Fibroblast of skin of scalp (primary cell): ENCODE data around the gene RSAD2.
A peak's percentile ranks its signal among the peaks of the same experiment; 100 is the strongest.
"Not testable (repeated sequence)": the region's sequence is repeated elsewhere in the genome, so short reads cannot be mapped to it uniquely, and the experiment has no call there.

ENCODE experiments used
- DNase-seq: peaks from one replicate; pipeline ENCODE4 v3.0.0-alpha.2; 2013

Gene RSAD2

DNA sequence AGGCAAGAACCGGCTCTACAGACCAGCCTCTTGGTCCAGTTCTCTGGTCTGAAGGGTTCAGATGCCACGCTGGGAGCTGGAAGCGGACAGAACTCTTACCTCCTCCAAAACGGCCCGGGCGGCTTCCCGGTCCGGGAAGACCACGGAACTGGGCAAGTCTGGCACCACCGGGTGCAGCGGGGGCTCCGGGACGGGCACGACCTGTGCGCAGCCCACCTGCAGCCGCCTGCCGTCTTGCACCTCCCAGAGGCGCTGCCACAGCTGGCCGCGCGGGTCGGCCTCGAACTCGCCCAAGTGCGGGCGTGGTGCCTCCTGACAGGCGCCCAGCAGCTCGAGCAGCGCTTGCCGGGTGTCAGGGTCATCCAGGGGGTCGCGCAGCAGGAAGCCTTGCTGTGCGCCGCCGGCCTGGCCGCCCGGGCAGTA, 12.6 kb upstream of the RSAD2 start:
- DNase-seq, result no peak

DNA sequence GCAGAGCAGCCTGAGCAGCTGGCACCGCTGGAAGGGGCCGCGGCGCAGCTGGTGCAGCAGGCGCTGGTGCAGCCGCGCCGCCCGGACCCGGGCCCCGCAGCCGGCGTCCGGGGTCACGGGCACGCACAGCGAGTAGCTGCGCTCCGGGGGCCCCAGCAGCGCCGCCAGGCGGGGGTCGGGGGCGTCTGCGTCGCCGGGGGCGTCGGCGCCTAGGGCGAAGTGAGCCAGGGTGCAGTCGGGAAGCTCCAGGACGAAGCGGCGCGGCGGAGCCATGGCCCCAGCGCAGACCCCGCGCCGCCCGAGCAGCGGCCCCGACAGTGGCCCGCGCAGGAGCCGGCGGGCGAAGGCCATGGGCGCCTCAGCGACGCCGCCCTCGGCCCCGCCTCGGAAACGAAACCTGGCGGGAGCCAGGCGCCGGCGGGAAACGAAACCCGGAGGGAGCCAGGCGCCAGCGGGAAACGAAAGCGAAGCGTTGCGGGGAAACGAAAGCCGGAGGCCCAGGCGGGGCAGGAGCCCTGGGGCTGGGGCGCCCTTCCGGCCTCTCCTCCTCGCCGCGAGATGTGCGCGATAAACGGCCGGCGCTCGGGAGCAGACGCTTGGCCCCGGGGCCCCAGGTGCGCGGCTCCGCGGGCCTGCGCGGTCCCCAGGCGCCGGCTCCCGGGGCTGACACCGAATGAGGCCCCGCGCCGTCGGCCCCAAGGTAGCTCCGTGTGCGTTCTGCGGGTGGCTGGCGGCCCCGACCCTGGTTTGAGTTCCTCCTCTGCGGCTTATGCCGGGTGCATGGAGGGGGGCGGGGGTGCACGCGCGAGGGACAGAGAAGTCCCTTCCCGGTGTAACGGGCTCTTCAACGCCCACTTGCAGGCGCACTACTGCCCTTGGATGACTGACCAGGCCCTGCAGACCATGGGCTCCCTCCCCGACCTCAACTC, 12.0 kb upstream of the RSAD2 start, which contains the start of gene CMPK2:
TSS of gene CMPK2 (minus strand) at position 562 of the 929 bp plus-strand sequence. CDS start at position 351, 211 bp downstream.
- peak; percentile 51 for DNase-seq

DNA sequence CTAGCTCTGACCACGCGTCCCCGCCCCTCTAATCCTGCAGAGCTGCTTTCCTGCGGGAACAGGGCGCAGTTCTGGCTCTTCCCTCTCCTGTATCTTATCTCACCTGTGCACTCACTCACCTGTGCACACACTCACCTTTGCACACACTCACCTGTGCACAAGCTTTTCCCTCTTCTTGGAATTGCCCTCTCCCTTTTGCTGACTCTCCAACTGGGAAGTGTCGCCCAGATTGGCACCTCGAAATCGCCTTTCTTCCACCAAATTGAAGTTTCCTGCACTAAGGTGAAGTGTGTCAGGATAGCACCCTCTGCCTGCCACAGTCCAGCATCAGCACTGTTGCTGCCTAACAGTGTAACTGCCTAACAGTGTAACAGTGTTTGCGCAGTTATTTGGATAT, 11.3 kb upstream of the RSAD2 start:
- peak; percentile 22 for DNase-seq

DNA sequence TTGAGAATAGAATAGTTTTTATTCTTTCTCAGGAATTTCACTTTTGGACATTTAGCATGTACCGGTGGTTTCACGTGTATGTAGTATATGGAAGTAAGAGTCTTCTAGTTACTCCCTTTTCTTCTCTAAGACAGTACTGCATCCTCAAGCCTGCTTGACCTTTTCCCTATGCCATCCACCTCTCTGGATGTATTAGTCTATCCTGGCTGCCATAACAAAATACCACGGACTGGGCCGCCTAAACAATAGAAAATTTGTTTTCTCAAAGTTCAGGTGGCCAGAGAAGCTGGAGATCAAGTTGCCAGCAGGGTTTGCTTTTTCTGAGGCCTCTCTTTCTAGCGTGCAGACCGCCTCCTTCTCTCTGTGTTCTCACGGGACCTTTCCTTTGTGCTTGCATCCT, 10.6 kb upstream of the RSAD2 start:
- no peak for DNase-seq

DNA sequence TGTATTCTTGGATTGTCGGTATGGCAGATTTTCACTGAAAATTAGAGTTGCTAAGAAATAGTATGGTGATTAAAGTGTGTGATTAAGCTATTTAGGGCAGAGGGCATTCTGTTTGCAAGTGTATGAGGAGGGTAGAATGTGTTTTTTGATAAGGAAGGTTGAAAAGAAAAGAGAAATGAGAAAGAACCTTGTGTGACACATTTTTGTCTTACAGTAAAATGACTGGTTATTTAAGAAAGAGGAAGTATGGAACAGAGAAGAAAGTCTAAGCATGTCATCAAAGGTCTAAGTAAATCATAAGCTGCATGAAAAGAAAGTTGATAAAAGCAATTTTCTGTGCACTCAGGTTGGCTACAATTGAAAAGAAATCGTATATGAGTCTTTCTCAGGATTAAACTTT, 5.2 kb upstream of the RSAD2 start:
- DNase-seq, result no peak

DNA sequence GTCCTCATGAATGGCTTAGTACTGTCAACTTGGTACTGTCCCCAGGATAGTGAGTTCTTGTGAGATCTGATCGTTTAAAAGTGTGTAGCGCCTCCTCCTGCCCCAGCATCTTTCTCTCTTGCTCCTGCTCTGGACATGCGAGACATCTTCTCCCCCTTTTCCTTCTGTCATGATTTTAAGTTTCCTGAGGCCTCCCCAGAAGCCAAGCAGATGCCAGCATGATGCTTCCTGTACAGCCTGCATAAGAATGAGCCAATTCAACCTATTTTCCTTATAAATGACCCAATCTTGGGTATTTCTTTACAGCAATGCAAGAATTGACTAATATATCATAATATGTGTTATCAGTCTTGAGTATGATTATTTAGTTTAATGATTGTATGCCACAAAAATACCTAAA, 3.5 kb upstream of the RSAD2 start:
- DNase-seq, result no peak

DNA sequence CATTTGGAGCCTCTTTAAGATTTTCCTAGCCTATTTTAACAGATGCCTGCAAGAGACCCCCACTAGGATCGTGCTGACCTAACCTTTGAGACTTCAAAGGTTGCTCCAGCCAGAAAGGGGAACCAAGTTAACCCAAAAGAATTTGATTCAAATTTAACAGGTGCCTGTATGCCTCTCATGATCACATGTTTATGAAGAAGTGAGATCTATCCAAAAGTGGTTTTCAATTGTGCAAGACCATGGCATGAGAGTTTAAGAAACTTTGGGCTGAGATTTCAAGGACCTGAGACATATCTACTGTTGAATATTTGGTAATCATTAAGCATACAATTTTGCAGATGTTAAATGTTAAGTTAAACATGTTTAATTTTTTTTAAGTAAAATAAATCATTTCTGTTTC, 1.3 kb upstream of the RSAD2 start:
- no peak for DNase-seq

DNA sequence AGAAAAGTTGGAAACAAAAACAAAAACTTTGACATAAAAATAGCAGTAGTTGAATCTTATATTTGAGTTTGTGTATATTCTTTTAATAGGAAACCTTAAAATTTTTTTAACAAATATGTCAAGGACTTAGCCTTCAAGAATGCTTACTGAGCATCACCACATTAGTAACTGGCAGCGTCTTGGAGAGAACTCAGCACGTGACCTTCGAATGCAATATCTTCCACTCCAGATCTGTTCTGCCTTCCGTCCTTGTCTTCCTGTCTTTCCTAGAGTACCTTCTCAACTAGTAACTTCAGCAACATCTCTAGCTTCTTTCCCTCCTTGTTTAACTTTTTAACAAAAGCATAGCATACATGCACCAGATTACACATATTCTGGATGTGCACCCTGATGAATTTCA, 972 bp downstream of the RSAD2 start:
- no peak for DNase-seq

DNA sequence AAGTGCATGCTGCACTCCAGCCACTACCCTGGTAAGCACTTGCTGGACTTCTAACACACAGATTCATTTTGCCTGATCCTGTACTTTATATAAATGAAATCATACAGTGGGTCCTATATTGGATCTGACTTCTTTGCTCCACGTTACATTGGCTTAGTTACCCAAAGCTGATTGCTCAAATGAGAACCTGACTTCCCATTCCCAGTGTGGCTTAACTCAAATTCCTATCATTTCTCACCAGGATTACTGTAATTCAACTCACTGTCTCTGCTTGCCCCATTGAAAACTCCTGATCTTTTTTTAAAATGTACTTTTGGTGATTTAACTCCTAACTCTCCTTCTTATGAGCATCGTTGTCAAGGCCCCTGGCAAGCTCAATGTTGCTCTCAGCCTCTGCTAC, 1.4 kb downstream of the RSAD2 start:
- peak; percentile 16 for DNase-seq

DNA sequence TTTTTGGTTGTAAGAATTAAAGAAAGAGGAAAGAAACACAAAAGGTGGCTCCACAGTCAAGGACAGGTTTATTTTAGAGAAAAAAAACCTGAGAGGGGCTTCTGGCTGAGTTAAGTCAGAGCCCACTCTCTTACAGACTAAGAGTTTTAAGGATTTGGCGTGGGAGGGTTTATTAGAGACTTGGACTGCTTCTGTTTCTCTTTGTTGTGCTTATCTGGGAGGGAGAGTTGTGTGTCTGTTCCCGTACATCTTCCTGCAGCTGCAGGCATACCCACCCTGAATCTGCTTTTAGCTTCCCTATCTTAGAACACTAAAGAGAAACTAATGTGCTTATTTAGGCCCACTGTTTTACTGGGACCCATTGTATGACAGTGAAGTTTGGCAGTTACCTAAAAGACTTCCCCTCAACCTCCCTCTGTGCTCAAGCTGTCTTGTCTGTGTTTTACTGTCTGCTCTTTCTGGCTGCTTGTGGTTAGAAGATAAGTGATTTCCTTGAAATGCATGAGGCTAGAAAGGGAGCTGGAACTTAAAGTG, 2.7 kb downstream of the RSAD2 start:
- DNase-seq, result no peak

DNA sequence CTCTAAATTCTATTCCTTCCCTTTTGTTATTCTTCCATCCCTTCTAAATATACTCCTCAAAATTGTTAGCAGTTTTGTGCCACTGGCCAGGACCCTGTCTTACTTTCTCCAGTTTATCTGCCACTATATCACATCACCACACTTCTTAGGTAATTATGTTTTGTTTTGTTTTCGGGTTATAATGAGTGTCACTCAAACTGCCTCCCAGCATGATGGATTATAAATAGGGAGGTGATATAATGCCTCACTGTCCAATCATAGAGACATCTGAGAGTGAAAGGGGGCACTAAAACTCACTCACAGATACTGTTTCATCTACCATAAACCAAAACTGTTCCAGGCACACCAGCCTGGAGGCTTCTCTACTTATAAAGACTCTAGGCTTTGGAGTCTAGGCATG, 3.5 kb downstream of the RSAD2 start:
- no peak for DNase-seq

DNA sequence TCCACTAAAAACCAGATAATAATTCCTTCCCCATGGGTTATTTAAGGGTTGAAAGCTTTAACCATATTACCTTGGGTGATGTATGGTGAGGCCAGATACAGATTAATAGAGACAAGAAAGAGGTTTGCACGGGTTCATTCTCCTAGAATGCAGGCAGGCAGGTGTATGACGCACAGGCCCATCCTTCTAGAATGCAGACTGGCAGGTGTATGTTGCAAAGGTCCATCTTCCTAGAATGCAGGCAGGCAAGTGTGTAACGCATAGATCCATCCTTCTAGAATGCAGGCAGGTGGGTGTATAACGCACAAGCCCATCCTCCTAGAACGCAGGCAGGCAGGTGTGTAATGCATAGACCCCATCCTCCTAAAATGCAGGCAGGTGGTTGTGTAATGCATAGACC, 3.9 kb downstream of the RSAD2 start:
- no peak for DNase-seq

DNA sequence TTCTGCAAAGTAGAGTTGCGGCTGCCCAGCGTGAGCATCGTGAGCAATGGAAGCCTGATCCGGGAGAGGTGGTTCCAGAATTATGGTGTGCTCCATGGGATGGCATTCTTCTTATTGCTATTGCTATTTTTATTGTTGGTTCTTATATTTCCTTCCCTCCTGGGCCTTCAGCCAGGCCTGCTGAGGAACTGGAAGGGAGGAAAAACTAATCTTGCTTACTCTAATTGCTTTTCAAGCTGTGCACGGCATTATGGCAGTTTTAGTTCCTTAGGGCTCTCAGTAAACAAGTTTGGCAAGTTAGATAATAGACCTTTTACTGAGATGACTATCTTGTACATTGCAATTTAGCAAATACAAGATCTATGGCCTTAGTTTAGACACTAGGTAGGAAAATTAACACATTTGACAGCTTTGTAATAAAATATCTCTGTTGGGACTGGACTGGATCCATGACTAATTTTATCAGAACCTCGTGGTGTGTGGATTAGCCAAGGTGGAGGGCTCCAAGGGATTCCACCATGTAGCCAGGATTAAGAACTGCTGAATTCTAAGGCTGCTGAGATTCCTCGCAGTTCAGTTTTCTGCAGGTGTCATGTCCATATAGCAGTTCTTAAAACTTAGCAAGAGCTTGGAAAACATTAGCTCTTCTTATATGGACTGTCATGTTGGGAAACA, 6.0 kb downstream of the RSAD2 start:
- DNase-seq, result no peak

DNA sequence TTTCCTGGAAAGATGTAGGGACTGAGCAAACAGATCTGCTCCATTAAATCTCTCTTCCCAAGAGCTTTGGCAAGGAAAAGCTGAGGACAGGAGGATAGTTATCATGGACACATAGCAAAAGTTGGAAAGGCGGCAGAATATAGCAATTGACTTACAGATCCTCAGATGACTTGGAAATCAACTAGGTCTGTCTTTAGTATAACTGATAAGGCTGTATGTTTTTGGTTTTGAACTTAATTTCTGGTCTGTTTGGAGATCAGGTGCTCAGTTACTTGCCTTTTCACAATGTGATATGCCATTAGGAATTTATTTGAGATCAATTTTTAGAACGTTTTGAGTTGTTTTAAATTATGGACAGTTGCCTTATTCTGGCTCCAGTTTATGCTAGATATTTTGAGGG, 8.0 kb downstream of the RSAD2 start:
- DNase-seq, result no peak

DNA sequence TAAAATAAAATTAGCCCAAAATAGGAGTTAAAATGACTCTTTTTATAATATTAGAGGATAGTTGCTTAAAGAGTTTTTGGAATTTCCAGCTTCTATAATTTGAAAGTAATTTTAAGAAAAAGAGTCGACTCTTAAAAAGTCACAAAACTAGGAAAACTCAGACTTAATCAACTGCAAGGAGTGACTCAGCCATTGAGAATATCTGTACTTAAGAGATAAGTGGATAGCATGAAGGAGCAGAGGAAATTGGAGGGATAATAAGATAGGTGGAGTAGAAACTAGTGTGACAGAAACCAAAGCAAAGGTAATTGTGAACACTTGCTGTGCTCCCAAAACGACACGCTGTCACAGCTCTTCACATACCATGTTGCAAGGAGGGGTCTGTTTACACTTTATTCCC, 8.4 kb downstream of the RSAD2 start:
- DNase-seq, result no peak

DNA sequence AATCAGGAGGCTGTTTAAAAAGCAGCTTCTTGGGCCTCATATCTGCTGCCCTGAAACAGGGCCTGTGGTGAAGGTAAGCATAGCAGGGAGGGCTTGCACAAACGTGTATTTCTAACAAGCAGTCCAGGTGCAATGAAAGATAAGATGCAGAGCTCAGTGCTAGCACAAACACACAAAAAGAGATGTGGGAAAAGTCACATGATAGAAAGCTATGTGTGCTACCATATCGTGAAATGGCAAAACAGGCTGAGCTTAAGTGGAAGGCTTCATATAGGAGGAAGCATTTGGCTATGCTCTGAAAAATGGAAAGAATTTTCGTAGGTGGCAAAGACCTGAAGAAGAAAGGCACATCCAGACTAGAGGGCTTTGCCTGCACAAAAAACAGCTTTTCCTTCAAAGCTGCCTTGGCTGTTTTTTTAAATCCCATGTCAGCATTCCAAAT, 10.2 kb downstream of the RSAD2 start:
- no peak for DNase-seq

DNA sequence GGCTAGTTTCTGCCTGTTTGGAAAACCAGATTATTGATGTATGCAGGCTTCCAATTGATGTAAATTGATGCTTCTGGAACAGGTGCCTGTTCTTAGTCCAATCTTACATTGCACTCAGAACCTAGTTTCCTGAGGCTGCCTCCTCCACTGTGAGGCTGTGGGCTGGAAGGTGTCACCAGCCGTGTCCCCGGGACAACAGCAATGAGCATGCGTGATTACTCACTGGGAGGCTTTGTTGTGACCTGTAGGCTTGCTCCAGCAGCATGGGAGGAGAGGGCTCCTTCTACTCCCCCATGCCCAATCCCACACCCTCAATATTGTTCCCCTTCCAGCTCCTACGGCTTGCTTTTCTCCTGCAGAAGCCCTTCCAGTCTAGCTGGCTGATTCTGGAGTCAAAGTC, 11.1 kb downstream of the RSAD2 start:
- no peak for DNase-seq

DNA sequence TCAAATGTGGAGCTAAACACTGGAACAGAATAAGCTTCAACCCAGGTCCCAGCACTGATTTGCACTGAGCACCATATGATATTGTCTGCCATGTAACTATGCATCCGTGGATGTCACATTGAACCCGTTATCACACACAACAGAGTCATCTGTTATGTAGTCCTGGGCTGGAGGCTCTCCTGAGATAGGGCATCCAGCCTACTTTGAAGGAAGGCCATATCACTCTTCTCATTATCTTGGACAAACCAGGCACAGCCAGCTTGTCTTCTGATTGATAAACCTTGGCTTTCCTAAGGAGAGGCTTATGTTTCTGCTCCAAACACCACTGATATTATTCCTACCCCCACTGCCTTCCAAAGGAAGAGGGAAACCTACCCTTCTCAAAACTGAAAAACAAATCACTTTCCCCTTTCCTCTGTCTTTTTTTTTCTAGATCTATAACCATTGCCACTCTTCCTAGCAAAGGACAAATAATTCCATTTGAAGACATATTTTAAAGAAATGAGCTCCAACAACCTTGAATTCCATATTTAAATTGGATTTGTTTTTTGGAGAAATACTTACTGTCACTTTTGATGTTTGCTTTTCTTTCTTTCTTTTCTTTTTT, 16.4 kb downstream of the RSAD2 start:
- no peak for DNase-seq

DNA sequence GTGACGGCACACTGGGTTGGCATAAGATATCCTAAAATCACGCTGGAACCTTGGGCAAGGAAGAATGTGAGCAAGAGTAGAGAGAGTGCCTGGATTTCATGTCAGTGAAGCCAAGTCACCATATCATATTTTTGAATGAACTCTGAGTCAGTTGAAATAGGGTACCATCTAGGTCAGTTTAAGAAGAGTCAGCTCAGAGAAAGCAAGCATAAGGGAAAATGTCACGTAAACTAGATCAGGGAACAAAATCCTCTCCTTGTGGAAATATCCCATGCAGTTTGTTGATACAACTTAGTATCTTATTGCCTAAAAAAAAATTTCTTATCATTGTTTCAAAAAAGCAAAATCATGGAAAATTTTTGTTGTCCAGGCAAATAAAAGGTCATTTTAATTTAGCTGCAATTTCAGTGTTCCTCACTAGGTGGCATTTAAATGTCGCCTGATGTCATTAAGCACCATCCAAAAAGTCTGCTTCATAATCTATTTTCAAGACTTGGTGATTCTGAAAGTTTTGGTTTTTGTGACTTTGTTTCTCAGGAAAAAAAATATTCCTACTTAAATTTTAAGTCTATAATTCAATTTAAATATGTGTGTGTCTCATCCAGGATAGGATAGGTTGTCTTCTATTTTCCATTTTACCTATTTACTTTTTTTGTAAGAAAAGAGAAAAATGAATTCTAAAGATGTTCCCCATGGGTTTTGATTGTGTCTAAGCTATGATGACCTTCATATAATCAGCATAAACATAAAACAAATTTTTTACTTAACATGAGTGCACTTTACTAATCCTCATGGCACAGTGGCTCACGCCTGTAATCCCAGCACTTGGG, 19.6 kb downstream of the RSAD2 start:
- peak; percentile 51 for DNase-seq

DNA sequence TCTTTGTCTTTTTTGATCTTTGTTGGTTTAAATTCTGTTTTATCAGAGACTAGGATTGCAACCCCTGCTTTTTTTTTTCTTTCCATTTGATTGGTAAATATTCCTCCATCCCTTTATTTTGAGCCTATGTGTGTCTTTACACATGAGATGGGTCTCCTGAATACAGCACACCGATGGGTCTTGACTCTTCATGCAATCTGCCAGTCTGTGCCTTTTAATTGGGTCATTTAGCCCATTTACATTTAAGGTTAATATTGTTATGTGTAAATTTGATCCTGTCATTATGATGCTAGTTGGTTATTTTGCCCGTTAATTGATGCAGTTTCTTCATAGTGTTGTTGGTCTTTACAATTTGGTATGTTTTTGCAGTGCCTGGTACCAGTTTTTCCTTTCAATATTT, 25.0 kb downstream of the RSAD2 start:
- DNase-seq, result not testable (repeated sequence)

DNA sequence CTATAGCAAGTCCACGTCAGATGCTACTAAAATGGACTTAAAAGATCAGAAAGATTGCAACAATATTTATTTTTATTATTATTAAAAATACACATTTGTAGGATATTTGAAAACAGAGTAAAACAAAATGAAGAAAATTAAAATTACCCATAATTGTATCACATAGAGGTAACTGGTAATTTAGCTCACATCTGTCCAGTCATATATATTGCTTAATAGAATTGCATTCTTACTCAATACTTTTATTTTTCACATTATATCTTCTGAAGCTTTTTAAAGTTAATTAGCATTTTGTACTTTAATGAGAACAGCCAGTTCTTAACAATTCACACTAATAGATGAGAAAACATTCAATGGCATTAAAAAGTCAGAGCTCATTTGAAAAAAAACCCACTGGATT, 28.1 kb downstream of the RSAD2 start:
- DNase-seq, result no peak

DNA sequence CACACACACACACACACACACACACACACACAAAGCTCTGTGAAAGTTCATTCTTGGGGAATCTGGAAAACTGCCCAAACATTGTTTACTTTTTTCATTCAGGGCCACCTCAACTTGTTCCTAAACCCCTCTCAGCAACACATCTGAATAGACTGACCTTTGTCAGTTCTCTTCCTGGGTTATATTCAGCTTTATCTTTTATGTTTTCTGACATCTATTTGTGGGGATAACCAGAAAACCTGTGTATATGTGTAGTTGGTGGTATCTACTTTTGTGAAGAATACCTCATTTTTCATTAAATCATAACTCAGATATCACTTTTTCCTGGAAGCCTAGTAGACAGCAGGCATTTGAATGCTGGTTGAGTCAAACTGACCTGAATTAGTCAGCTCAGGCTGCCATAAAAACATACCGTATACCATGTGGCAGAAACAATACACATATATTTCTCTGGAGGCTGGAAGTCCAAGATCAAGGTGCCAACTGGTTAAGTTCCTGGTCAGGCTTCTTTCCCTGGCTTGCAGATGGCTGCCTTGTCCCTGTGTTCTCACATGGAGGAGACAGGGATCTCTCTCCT, 28.7 kb downstream of the RSAD2 start:
- DNase-seq, result no peak
